GM21447 (cell line): ENCODE data around the gene ANK3.
A peak's percentile ranks its signal among the peaks of the same experiment; 100 is the strongest.

Experiments
- ATAC-seq: cut with Tn5 transposase; IDR thresholded peaks from one replicate; pipeline ENCODE4 v1.9.1; 2021; ENCODE audit not compliant: unreplicated experiment

Gene ANK3

GRCh38 chr10:60237977-60238758 lies 151.5 kb downstream of the ANK3 start:
- ATAC-seq: peak; percentile 41

- peak; percentile 94 for ATAC-seq
Measured at GRCh38 chr10:60236869-60237524, 152.7 kb downstream of the ANK3 start.

- no peak for ATAC-seq
Measured at GRCh38 chr10:60235001-60235400, 154.7 kb downstream of the ANK3 start.

GRCh38 chr10:60234551-60234950 lies 155.1 kb downstream of the ANK3 start:
- ATAC-seq: no peak

GRCh38 chr10:60230892-60231291 lies 158.8 kb downstream of the ANK3 start:
- no peak for ATAC-seq

GRCh38 chr10:60224066-60224705 lies 165.5 kb downstream of the ANK3 start:
- ATAC-seq: no peak

GRCh38 chr10:60222047-60222446 lies 167.6 kb downstream of the ANK3 start:
- no peak for ATAC-seq

- no peak for ATAC-seq
Measured at GRCh38 chr10:60212195-60212594, 177.5 kb downstream of the ANK3 start.

- no peak for ATAC-seq
Measured at GRCh38 chr10:60209874-60210570, 179.7 kb downstream of the ANK3 start.

- ATAC-seq: no peak
Measured at GRCh38 chr10:60208676-60209269, 180.9 kb downstream of the ANK3 start.

- no peak for ATAC-seq
Measured at GRCh38 chr10:60207894-60208293, 181.8 kb downstream of the ANK3 start.

- ATAC-seq: no peak
Measured at GRCh38 chr10:60206735-60207134, 182.9 kb downstream of the ANK3 start.

- ATAC-seq: no peak
Measured at GRCh38 chr10:60205741-60206140, 183.9 kb downstream of the ANK3 start.

GRCh38 chr10:60203993-60204618 lies 185.6 kb downstream of the ANK3 start:
- no peak for ATAC-seq

GRCh38 chr10:60200682-60201053 lies 189.0 kb downstream of the ANK3 start:
- no peak for ATAC-seq

- ATAC-seq: no peak
Measured at GRCh38 chr10:60200012-60200681, 189.5 kb downstream of the ANK3 start.

GRCh38 chr10:60197206-60197605 lies 192.5 kb downstream of the ANK3 start:
- ATAC-seq: no peak

GRCh38 chr10:60194421-60194820 lies 195.3 kb downstream of the ANK3 start:
- no peak for ATAC-seq

GRCh38 chr10:60192946-60193345 lies 196.7 kb downstream of the ANK3 start:
- ATAC-seq: no peak

GRCh38 chr10:60189861-60190475 lies 199.7 kb downstream of the ANK3 start:
- ATAC-seq: no peak
